C4-2B (cell line): Measurements from ENCODE around the gene ZBTB49.

Experiments used
- CTCF ChIP-seq: fragments of 450-650 bp; conservative IDR thresholded peaks from 2 replicates; pipeline ENCODE4 v1.5.1; 2017; ENCODE audit warnings: mild to moderate bottlenecking
- ZFX ChIP-seq: fragments of 450-650 bp; IDR thresholded peaks from 2 replicates; pipeline ENCODE4 v1.6.1; 2017

DNA sequence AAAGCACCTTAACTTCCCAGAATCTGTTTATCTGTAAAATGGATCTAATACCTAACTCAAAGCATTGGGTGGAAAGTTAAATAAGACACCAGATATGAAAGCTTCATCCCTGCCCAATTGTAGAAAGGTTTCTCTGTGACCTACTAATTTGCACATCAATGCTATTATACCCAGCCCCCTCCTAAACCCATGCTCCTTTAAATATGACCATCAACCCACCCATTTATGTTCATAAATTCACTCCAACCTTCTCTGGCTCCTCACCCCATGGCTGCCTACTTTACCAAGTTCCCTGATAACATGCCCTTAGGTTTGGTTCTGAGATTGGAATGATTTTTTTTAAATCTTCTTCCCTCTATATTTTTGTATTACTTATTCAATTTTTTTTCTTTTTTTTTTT is 2.0 kb upstream of the ZBTB49 start:
- TF ChIP-seq CTCF (no peak), ZFX (no peak)
